SK-N-SH (cell line): Measurements from ENCODE around the gene ADK. TPM values are rescaled to one million over a fixed set of nuclear protein-coding genes. Genes with fewer than 3 reads are reported as not detected.

Source experiments
- CTCF ChIA-PET: fragments of 300-600, 350-600 bp; formaldehyde crosslinking; extraction: SDS; loops from one replicate; lab custom pipeline; 2021; lab: Yijun Ruan, JAX
- POLR2A ChIA-PET: fragments of 350-600 bp; sonication (Branson Sonifier 250); formaldehyde crosslinking; extraction: SDS; loops from one replicate; lab custom pipeline; 2020; ENCODE audit warnings: antibody characterized with exemption, inconsistent platforms; lab: Yijun Ruan, JAX
- DNase-seq: peaks from one replicate; pipeline ENCODE4 v3.0.0; 2012
- H2AFZ ChIP-seq: fragments of 200-600 bp; sonication (generic); 2 replicates; pipeline ENCODE4 v1.8.1; 2016; ENCODE audit warnings: antibody characterized with exemption, mild to moderate bottlenecking, low read depth
- H3F3A ChIP-seq: fragments of 200-600 bp; sonication (generic); replicated peaks from 2 replicates; pipeline ENCODE3; 2016; ENCODE audit warnings: antibody characterized with exemption, mild to moderate bottlenecking; ENCODE audit not compliant: insufficient read depth
- H3K27ac ChIP-seq, 2 experiments: fragments of 200-500 bp in 1 of 2; fragments of 200-600 bp in 1 of 2; sonication (Bioruptor generic) in 1 of 2; sonication (generic), shearing (Covaris generic) in 1 of 2; 2 replicates each; pipeline versions ENCODE4 v1.5.1 to v1.6.1; 2014 to 2016; ENCODE audit warnings: low read depth in 2 of 2, inconsistent platforms in 1 of 2, low read length in 1 of 2, mild to moderate bottlenecking in 1 of 2, mixed read lengths in 1 of 2
- H3K27me3 ChIP-seq: fragments of 200-600 bp; sonication (generic), shearing (Covaris generic); 2 replicates; pipeline ENCODE4 v1.6.1; 2016; ENCODE audit warnings: mixed run types; ENCODE audit not compliant: insufficient read depth
- H3K36me3 ChIP-seq, 2 experiments: fragments of 200-500 bp in 1 of 2; fragments of 200-600 bp in 1 of 2; sonication (Bioruptor generic) in 1 of 2; sonication (generic) in 1 of 2; replicated peaks in 1 of 2; 2 replicates each; pipeline versions ENCODE3 to v1.5.1; 2014 to 2016; ENCODE audit warnings: low read length in 1 of 2, mild to moderate bottlenecking in 1 of 2; ENCODE audit not compliant: insufficient read depth in 2 of 2, control insufficient read depth in 1 of 2
- H3K4me1 ChIP-seq, 2 experiments: fragments of 200-500 bp in 1 of 2; fragments of 200-600 bp in 1 of 2; sonication (Bioruptor generic) in 1 of 2; sonication (generic), shearing (Covaris generic) in 1 of 2; 2 replicates each; pipeline versions ENCODE4 v1.5.1 to v1.6.1; 2014 to 2016; ENCODE audit warnings: low read depth in 1 of 2, low read length in 1 of 2, mixed run types in 1 of 2; ENCODE audit not compliant: insufficient read depth in 2 of 2, control insufficient read depth in 1 of 2
- H3K4me2 ChIP-seq: fragments of 200-600 bp; sonication (generic), shearing (Covaris generic); 2 replicates; pipeline ENCODE4 v1.6.1; 2017; ENCODE audit warnings: mixed run types
- H3K4me3 ChIP-seq, 2 experiments: fragments of 200-500 bp in 1 of 2; fragments of 200-600 bp in 1 of 2; sonication (Bioruptor generic) in 1 of 2; sonication (generic), shearing (Covaris generic) in 1 of 2; 2 replicates each; pipeline versions ENCODE4 v1.5.1 to v1.8.1; 2014 to 2016; ENCODE audit warnings: low read depth in 2 of 2, inconsistent platforms in 1 of 2, low read length in 1 of 2, mild to moderate bottlenecking in 1 of 2, mixed read lengths in 1 of 2, moderate library complexity in 1 of 2
- H3K79me2 ChIP-seq: fragments of 200-600 bp; sonication (generic); 2 replicates; pipeline ENCODE4 v1.8.1; 2017; ENCODE audit warnings: mild to moderate bottlenecking; ENCODE audit not compliant: insufficient read depth
- H3K9ac ChIP-seq: fragments of 200-600 bp; sonication (generic); 2 replicates; pipeline ENCODE4 v1.6.1; 2017; ENCODE audit warnings: mixed run types
- H3K9me2 ChIP-seq: fragments of 200-600 bp; sonication (generic); 2 replicates; pipeline ENCODE4 v1.6.1; 2017; ENCODE audit warnings: mixed run types
- H3K9me3 ChIP-seq: fragments of 200-600 bp; sonication (generic); 2 replicates; pipeline ENCODE4 v1.6.1; 2017; ENCODE audit warnings: mixed run types, mild to moderate bottlenecking, moderate library complexity
- H4K20me1 ChIP-seq: fragments of 200-600 bp; sonication (generic); 2 replicates; pipeline ENCODE4 v1.6.1; 2017; ENCODE audit warnings: mild to moderate bottlenecking, mixed run types; ENCODE audit not compliant: insufficient read depth
- CHD2 ChIP-seq: fragments of 150-350 bp; IDR thresholded peaks from 2 replicates; pipeline ENCODE4 v1.6.1; 2018; ENCODE audit warnings: low read length; ENCODE audit not compliant: partially characterized antibody
- ELF1 ChIP-seq: IDR thresholded peaks from 2 replicates; pipeline ENCODE4 v1.4.0; 2012
- FOSL2 ChIP-seq: IDR thresholded peaks from 2 replicates; pipeline ENCODE4 v1.4.0; 2012; ENCODE audit warnings: low read depth, mild to moderate bottlenecking, moderate library complexity, borderline replicate concordance
- FOXJ3 ChIP-seq: sonication (generic); formaldehyde crosslinking; IDR thresholded peaks from 2 replicates; pipeline ENCODE4 v1.5.1; 2020; ENCODE audit warnings: mild to moderate bottlenecking, missing genetic modification reagents
- JUND ChIP-seq: IDR thresholded peaks from 2 replicates; pipeline ENCODE4 v1.4.0; 2012
- MXI1 ChIP-seq: IDR thresholded peaks from 2 replicates; pipeline ENCODE4 v1.6.1; 2012; ENCODE audit warnings: mild to moderate bottlenecking, low read depth, low read length, improper control_type of control experiment
- NFIC ChIP-seq: IDR thresholded peaks from 2 replicates; pipeline ENCODE4 v1.4.0; 2012; ENCODE audit warnings: borderline replicate concordance
- RFX5 ChIP-seq: IDR thresholded peaks from 2 replicates; pipeline ENCODE4 v1.6.1; 2012; ENCODE audit warnings: mild to moderate bottlenecking, improper control_type of control experiment, low read length
- RXRA ChIP-seq: IDR thresholded peaks from 2 replicates; pipeline ENCODE4 v1.4.0; 2012; ENCODE audit warnings: low read depth, mild to moderate bottlenecking, borderline replicate concordance
- SMC3 ChIP-seq: IDR thresholded peaks from 2 replicates; pipeline ENCODE4 v1.6.1; 2012; ENCODE audit warnings: low read depth, low read length, improper control_type of control experiment
- TAF1 ChIP-seq: IDR thresholded peaks from 2 replicates; pipeline ENCODE4 v1.6.1; 2012; ENCODE audit warnings: low read depth, mild to moderate bottlenecking, low read length, moderate library complexity, borderline replicate concordance
- TCF12 ChIP-seq: IDR thresholded peaks from 2 replicates; pipeline ENCODE4 v1.4.0; 2012
- YY1 ChIP-seq: IDR thresholded peaks from 2 replicates; pipeline ENCODE4 v1.4.0; 2012; ENCODE audit warnings: low read depth, mild to moderate bottlenecking
- WGBS: methylation state at CpG from one replicate; pipeline ENCODE4 v1.1.6; 2017; ENCODE audit warnings: low lambda C conversion rate; 5-methylcytosine and 5-hydroxymethylcytosine counted together
- polyA plus RNA-seq, 3 experiments: library from polyadenylated mRNA; depleted of rRNA; stranded (reverse); fragments of >200 nt; gene quantifications; 2 replicates each; pipeline ENCODE4 v1.2.3, GENCODE V29; 2012
- TF ChIP-seq, protein P1 (sequence below): IDR thresholded peaks from 2 replicates; pipeline ENCODE4 v1.4.0; 2012; ENCODE audit warnings: low read depth
- TF ChIP-seq, protein P2 (sequence below): fragments of 150-350 bp; IDR thresholded peaks from 2 replicates; pipeline ENCODE4 v1.6.1; 2017; ENCODE audit warnings: antibody characterized with exemption, low read length, low read depth, borderline replicate concordance
- TF ChIP-seq, protein P3 (sequence below): IDR thresholded peaks from 2 replicates; pipeline ENCODE4 v1.6.1; 2012; ENCODE audit warnings: mild to moderate bottlenecking, low read depth, low read length, moderate library complexity
- TF ChIP-seq, protein P4 (sequence below): IDR thresholded peaks from 2 replicates; pipeline ENCODE4 v1.4.0; 2012; ENCODE audit warnings: low read depth, borderline replicate concordance
- TF ChIP-seq, protein P5 (sequence below): fragments of 200-600 bp; sonication (generic); IDR thresholded peaks from 2 replicates; pipeline ENCODE4 v1.6.1; 2017; ENCODE audit warnings: antibody characterized with exemption, mild to moderate bottlenecking, moderate library complexity
- TF ChIP-seq, protein P6 (sequence below): IDR thresholded peaks from 2 replicates; pipeline ENCODE4; 2012
- TF ChIP-seq, protein P7 (sequence below): IDR thresholded peaks from 2 replicates; pipeline ENCODE4 v1.4.0; 2012; ENCODE audit warnings: low read depth, borderline replicate concordance

ADK gene
- polyA plus RNA-seq, 1 of the 3 experiments (the other 2 are of a cell fraction) = 25.1 TPM

DNA sequence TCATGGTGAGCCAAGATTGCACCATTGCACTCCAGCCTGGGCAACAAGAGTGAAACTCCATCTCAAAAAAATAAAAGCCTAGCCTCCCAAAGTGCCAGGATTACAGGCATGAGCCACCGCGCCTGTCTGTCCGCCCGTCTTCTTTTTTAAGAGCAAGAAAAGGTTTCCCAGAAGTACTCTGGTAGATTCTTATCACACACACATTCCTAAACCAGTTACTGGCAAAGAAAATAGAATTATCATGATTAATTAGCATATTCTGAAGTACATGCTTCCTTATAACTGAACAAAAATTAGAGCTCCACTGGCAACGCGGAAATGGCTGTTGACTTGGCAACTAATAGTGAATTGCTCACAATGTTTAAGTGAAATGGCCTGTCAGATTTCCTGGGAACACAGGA lies 87.0 kb downstream of the ADK start (continued):
- TF ChIP-seq TAF1 = 0 out of 2 replicates have a peak, but pooled peaks have one; percentile 6
- TF ChIP-seq SMC3 = no peak
- 0 out of 2 replicates have a peak, but pooled peaks have one; percentile 26 for TF ChIP-seq RXRA
- TF ChIP-seq JUND = peak; percentile 53
- peak; percentile 74 for TF ChIP-seq ELF1
- TF ChIP-seq, protein P1, sequence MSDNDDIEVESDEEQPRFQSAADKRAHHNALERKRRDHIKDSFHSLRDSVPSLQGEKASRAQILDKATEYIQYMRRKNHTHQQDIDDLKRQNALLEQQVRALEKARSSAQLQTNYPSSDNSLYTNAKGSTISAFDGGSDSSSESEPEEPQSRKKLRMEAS = peak; percentile 48; the same call in 1 of the 2 replicates
- TF ChIP-seq TCF12 = peak; percentile 79

DNA sequence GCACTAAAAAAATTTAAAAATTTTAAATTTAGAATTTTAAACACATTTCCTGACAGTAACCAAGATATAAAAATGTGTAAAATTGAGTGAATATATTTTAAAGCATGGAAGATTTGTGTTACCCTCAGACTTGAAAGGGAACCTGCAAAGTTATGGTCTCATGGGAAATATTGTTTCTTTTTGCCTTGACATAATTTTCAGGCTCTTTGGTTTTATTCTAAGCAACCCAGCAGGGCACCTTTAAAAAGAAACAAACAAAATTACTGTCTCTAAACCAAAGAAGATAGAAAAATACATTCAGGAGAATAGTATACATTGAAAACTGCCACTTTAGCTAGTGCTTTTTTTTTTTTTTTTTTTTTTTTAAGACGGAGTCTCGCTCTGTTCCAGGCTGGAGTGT lies 87.5 kb downstream of the ADK start:
- Histone ChIP-seq H3K9ac (peak overlapping the region; percentile 60; the same call in 1 of the 2 replicates), H3K9me2 (no peaks in the 10 kb centered on the region), H3K4me3 (peak overlapping the region in 1 of 2 experiments; percentile 42; a peak in 1 of 4 replicates), H3K4me1 (peaks cover 7 to 35% of the 10 kb centered on the region in 2 experiments), H3K79me2 (peaks cover 50% of the 10 kb centered on the region; the same call in 1 of the 2 replicates), H3K27me3 (no peaks in the 10 kb centered on the region), H3K9me3 (no peaks in the 10 kb centered on the region), H3K4me2 (peak overlapping the region; percentile 58)
- 77% methylated on average over 2 of the region's 2 CpGs for WGBS
- no peak for DNase-seq
- TF ChIP-seq, protein P2, sequence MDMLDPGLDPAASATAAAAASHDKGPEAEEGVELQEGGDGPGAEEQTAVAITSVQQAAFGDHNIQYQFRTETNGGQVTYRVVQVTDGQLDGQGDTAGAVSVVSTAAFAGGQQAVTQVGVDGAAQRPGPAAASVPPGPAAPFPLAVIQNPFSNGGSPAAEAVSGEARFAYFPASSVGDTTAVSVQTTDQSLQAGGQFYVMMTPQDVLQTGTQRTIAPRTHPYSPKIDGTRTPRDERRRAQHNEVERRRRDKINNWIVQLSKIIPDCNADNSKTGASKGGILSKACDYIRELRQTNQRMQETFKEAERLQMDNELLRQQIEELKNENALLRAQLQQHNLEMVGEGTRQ = no peak
- no peak for TF ChIP-seq TCF12
- TF ChIP-seq, protein P3, sequence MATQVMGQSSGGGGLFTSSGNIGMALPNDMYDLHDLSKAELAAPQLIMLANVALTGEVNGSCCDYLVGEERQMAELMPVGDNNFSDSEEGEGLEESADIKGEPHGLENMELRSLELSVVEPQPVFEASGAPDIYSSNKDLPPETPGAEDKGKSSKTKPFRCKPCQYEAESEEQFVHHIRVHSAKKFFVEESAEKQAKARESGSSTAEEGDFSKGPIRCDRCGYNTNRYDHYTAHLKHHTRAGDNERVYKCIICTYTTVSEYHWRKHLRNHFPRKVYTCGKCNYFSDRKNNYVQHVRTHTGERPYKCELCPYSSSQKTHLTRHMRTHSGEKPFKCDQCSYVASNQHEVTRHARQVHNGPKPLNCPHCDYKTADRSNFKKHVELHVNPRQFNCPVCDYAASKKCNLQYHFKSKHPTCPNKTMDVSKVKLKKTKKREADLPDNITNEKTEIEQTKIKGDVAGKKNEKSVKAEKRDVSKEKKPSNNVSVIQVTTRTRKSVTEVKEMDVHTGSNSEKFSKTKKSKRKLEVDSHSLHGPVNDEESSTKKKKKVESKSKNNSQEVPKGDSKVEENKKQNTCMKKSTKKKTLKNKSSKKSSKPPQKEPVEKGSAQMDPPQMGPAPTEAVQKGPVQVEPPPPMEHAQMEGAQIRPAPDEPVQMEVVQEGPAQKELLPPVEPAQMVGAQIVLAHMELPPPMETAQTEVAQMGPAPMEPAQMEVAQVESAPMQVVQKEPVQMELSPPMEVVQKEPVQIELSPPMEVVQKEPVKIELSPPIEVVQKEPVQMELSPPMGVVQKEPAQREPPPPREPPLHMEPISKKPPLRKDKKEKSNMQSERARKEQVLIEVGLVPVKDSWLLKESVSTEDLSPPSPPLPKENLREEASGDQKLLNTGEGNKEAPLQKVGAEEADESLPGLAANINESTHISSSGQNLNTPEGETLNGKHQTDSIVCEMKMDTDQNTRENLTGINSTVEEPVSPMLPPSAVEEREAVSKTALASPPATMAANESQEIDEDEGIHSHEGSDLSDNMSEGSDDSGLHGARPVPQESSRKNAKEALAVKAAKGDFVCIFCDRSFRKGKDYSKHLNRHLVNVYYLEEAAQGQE = no peak
- TF ChIP-seq CHD2 = no peak
- TF ChIP-seq, protein P4, sequence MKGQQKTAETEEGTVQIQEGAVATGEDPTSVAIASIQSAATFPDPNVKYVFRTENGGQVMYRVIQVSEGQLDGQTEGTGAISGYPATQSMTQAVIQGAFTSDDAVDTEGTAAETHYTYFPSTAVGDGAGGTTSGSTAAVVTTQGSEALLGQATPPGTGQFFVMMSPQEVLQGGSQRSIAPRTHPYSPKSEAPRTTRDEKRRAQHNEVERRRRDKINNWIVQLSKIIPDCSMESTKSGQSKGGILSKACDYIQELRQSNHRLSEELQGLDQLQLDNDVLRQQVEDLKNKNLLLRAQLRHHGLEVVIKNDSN = no peak
- no peak for TF ChIP-seq RFX5
- TF ChIP-seq, protein P5, sequence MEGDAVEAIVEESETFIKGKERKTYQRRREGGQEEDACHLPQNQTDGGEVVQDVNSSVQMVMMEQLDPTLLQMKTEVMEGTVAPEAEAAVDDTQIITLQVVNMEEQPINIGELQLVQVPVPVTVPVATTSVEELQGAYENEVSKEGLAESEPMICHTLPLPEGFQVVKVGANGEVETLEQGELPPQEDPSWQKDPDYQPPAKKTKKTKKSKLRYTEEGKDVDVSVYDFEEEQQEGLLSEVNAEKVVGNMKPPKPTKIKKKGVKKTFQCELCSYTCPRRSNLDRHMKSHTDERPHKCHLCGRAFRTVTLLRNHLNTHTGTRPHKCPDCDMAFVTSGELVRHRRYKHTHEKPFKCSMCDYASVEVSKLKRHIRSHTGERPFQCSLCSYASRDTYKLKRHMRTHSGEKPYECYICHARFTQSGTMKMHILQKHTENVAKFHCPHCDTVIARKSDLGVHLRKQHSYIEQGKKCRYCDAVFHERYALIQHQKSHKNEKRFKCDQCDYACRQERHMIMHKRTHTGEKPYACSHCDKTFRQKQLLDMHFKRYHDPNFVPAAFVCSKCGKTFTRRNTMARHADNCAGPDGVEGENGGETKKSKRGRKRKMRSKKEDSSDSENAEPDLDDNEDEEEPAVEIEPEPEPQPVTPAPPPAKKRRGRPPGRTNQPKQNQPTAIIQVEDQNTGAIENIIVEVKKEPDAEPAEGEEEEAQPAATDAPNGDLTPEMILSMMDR = no peak
- TF ChIP-seq MXI1 = no peak
- no peak for TF ChIP-seq SMC3
- TF ChIP-seq, protein P6, sequence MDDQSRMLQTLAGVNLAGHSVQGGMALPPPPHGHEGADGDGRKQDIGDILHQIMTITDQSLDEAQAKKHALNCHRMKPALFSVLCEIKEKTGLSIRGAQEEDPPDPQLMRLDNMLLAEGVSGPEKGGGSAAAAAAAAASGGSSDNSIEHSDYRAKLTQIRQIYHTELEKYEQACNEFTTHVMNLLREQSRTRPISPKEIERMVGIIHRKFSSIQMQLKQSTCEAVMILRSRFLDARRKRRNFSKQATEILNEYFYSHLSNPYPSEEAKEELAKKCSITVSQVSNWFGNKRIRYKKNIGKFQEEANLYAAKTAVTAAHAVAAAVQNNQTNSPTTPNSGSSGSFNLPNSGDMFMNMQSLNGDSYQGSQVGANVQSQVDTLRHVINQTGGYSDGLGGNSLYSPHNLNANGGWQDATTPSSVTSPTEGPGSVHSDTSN = no peak
- TF ChIP-seq FOSL2 = no peak
- no peak for TF ChIP-seq NFIC
- TF ChIP-seq, protein P1 = no peak
- TF ChIP-seq FOXJ3 = no peak
- TF ChIP-seq YY1 = no peak
- TF ChIP-seq, protein P7, sequence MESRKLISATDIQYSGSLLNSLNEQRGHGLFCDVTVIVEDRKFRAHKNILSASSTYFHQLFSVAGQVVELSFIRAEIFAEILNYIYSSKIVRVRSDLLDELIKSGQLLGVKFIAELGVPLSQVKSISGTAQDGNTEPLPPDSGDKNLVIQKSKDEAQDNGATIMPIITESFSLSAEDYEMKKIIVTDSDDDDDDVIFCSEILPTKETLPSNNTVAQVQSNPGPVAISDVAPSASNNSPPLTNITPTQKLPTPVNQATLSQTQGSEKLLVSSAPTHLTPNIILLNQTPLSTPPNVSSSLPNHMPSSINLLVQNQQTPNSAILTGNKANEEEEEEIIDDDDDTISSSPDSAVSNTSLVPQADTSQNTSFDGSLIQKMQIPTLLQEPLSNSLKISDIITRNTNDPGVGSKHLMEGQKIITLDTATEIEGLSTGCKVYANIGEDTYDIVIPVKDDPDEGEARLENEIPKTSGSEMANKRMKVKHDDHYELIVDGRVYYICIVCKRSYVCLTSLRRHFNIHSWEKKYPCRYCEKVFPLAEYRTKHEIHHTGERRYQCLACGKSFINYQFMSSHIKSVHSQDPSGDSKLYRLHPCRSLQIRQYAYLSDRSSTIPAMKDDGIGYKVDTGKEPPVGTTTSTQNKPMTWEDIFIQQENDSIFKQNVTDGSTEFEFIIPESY = no peak
- TF ChIP-seq, all 33 proteins: peak for 0
- Histone ChIP-seq H2AFZ (peak overlapping the region; percentile 64; the same call in 1 of the 2 replicates), H3K27ac (peak overlapping the region; percentile 85 to 98), H3F3A (peaks cover 43% of the 10 kb centered on the region), H3K36me3 (peaks cover 3 to 8% of the 10 kb centered on the region in 2 experiments), H4K20me1 (no peaks in the 10 kb centered on the region)
- ChIA-PET POLR2A (no interaction called here), CTCF (interaction anchor here (0.6 to 2.3 kb wide), 3 partner anchors 13 to 861 kb away, joined by 3 to 7 read pairs (median 3); a partner anchor contains a TSS)
